A549 (cell line): ENCODE results near the gene COLEC12.

Source experiments
- BHLHE40 ChIP-seq: IDR thresholded peaks from 2 replicates; pipeline ENCODE4 v1.6.1; 2012; ENCODE audit warnings: low read depth, low read length, inconsistent platforms
- CHD2 ChIP-seq: fragments of 150-350 bp; IDR thresholded peaks from 2 replicates; pipeline ENCODE4 v1.6.1; 2014; ENCODE audit warnings: low read length; ENCODE audit not compliant: partially characterized antibody
- CHD4 ChIP-seq: fragments of 200-600 bp; sonication (generic); IDR thresholded peaks from 2 replicates; pipeline ENCODE4 v1.6.1; 2016; ENCODE audit warnings: antibody characterized with exemption, mild to moderate bottlenecking, borderline replicate concordance
- HDAC2 ChIP-seq: fragments of 200-600 bp; sonication (generic); IDR thresholded peaks from 2 replicates; pipeline ENCODE4 v1.6.1; 2016
- JUN ChIP-seq, 2 experiments: fragments of >200 bp; sonication (Bioruptor Twin); formaldehyde crosslinking; IDR thresholded peaks; 2 replicates in 1 of 2; 3 replicates in 1 of 2; pipeline ENCODE4 v1.6.1; 2016 to 2017
- SMC3 ChIP-seq: fragments of >200 bp; sonication (Bioruptor Twin); formaldehyde crosslinking; IDR thresholded peaks from 3 replicates; pipeline ENCODE4 v1.6.1; 2018; ENCODE audit warnings: inconsistent platforms
- TF ChIP-seq, protein P1 (sequence below): fragments of >200 bp; sonication (Bioruptor Twin); formaldehyde crosslinking; IDR thresholded peaks from 2 replicates; pipeline ENCODE4 v1.6.1; 2016
- TF ChIP-seq, protein P2 (sequence below): fragments of >200 bp; sonication (Bioruptor Twin); formaldehyde crosslinking; IDR thresholded peaks from 3 replicates; pipeline ENCODE4 v1.5.1; 2016

DNA sequence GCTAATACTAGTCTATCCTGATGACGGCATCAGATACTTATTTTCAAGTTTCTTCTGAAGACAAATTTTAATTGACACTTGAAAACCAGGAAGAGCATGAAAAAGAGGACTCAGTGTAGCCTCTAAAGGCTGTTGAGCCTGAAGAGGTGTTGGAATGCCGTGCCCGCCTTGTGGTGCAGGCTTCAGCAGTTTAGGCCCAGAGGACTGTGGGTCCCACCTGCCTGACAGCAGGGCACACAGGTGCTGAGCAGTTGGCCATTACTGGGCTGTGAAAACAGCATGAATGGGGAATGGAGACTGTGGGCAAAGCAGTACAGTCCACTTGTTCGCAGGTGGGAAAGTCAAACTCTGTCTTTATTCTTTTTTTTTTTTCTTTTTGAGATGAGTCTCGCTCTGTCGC is 182.9 kb downstream of the COLEC12 start:
- no peak for TF ChIP-seq BHLHE40
- TF ChIP-seq, protein P1, sequence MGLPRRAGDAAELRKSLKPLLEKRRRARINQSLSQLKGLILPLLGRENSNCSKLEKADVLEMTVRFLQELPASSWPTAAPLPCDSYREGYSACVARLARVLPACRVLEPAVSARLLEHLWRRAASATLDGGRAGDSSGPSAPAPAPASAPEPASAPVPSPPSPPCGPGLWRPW, result no peak
- TF ChIP-seq CHD2, result no peak
- TF ChIP-seq, protein P2, sequence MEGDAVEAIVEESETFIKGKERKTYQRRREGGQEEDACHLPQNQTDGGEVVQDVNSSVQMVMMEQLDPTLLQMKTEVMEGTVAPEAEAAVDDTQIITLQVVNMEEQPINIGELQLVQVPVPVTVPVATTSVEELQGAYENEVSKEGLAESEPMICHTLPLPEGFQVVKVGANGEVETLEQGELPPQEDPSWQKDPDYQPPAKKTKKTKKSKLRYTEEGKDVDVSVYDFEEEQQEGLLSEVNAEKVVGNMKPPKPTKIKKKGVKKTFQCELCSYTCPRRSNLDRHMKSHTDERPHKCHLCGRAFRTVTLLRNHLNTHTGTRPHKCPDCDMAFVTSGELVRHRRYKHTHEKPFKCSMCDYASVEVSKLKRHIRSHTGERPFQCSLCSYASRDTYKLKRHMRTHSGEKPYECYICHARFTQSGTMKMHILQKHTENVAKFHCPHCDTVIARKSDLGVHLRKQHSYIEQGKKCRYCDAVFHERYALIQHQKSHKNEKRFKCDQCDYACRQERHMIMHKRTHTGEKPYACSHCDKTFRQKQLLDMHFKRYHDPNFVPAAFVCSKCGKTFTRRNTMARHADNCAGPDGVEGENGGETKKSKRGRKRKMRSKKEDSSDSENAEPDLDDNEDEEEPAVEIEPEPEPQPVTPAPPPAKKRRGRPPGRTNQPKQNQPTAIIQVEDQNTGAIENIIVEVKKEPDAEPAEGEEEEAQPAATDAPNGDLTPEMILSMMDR, result no peak
- no peak for TF ChIP-seq CHD4
- TF ChIP-seq JUN (IDR thresholded peaks at IDR 0.05), result no peak
- no peak for TF ChIP-seq HDAC2
- no peak for TF ChIP-seq SMC3
